Measurements from ENCODE around the gene PITPNC1.
"Not testable (repeated sequence)": the region's sequence is repeated elsewhere in the genome, so short reads cannot be mapped to it uniquely, and the experiment has no call there.

PITPNC1 gene

DNA sequence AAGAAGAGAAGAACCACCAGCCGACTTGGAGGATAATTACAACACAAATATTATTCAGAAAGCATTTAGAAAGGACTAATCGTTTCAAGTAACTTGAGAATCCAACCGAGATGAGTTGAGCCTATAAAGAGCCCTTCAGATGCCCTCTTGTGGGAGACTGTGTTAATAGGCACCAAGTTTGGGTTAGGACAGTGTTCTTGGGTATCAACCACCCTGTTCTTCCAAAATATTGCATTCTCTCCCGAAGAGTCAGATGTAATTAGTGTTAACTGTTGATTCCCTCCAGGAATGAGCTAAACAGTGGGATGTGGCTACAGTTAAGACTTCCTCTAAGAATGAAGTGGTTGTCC, 252.9 kb downstream of the PITPNC1 start:
- DNase-seq, result peak in 1 of 5 experiments; percentile 14

DNA sequence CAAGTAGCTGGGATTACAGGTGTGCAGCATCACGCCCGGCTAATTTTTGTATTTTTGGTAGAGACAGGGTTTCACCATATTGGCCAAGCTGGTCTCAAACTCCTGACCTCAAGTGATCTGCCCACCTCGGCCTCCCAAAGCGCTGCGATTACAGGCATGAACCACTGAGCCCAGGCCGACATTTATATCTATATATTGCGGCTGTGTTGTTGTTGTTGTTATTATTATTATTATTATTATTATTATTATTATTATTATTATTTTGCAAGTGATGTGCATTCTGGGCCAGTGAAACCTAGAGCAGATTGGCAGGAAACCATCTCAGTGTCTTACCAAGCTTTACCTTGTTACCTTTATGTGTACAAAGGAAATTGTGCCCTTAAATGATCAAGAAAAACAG, 253.8 kb downstream of the PITPNC1 start:
- DNase-seq, result not testable (repeated sequence)

DNA sequence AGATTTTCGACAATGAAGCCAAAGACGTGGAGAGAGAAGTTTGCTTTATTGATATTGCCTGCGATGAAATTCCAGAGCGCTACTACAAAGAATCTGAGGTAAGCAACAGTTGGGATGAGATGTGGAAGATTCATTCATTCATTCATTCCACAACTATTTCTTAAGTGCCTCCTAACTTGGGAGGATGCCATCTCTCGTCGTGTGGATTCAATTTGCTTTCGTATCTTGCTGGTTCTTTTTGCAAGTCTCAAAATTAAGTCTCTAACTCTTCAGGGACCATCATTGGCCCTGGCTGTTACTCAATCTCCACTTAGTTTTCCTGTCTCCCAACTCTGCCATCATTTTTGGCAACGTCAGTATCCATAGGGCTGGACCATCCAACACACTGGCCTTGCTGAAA, 255.1 kb downstream of the PITPNC1 start:
- DNase-seq, result no peak

DNA sequence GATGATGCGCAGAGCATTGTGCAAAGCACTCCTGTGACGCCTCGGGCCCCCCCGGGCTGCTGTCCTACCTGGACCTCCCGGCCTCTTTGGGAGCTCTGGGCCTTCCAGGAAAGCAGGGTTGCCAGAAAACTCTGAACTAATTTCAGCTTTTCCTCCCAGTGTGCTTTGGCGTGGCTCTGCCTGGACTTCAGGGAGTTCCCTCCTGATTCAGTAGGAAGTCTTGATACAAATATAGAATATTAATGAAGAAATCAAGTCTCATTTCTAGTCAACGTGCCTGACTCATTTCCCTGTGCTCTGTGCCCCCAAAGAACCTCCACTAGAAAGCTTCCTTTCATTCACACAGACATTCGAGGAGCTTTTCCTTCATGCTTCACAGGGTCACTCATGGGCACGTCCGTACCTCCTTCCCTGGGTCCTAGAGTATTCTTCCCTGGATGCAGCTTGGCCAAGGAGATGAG, 256.7 kb downstream of the PITPNC1 start:
- no peak for DNase-seq

DNA sequence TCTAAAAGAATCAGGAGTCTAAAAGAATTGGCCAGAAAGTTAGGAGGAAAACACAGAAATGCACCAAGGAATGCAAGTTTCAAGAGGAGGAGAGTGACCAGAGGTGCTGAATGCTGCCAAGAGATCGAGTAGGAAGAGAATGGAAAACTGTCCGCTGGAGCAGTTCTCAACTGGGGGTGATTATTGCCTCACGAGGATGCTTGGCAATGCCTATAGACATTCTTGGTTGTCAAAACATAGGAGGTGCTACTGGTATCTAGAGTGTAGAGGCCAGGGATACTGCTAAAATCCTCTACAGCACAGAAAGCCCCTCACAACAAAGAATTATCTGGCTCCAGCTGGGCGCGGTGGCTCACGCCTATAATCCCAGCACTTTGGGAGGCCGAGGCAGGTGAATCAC, 258.6 kb downstream of the PITPNC1 start:
- DNase-seq, result no peak

DNA sequence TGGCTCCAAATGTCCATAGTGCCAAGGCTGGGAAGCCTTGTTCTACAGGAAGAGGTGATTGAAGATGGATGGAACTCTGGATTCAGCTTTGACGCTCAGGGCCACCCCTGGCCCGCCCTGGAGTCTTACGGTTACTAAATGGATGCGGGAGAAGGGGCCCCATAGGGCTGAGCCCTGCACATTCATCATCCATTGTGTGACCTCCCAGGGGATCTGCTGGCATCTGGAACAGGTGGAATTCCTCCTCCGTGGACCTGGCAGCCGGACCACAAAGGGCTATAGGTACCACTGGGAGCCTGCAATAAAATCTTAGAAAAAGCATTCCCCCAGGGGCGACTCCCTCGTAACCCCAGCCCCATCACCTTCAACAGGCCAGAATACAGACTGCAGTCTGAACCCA, 259.2 kb downstream of the PITPNC1 start:
- no peak for DNase-seq

DNA sequence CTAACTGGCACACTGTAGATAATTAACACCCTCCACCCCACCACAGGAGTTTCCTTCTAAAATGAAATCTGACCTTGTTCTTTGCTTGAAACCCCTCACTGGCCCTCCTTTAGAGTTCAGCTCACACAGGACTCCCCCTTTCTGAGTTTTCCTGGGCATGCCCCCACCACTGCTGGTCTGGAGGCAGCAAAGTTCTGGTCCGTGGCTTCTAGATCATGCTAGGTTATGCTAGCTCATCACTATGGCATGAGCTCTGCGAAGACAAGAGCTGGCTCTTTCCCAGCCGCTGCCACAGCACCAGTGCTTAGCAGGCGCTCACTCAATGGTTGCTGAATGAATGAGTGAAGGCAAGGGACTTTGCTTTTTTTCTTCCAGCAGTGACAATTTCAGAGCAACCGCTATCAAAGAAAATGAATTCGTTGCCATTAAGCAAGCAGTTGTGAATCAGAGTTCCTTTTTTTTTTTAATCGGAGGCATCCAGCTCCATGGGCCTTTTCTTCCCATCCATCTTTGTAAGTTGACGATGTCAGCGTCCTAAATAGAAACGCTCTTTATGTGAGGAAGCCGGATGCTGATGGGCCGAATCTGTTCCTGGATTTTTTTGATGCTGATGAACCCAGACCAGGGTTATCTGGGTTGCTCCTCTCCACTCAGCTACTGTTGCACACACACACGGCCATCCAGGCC, 259.9 kb downstream of the PITPNC1 start:
- DNase-seq, result no peak

DNA sequence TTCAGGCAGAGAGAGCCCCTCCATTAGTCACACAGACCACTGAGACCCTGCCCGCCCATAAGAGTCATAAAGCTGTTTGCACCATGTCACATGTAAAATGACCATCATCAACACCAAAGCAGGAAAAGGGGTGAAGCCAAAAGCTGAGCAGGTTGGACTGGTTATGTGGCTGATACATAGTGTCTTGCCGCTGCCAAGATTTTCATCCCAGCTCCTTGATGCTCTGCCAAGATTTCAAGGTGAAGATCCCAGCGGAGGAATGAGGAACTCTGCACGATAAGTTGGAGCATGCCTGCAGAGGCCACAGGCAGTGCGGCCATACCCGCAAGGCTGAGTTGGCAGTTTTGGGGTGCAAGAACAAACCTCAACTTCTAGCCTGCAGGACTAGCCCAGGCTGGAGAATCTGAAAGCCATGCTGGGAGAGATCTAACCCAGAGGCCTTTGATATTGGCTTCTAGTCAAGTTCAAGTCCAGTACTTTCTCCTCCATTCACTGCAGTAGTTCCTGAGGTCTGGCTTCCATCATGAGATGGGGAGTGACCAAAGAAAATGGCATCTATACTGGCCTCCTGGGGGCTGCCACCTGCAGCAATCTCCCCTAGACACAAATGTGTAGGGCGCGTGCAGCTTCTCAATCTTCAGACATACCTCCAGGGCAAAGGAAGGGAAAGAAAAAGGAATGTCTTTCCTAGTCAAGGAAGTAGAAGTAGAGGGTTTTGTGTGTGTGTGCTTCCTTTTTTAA, 261.0 kb downstream of the PITPNC1 start:
- DNase-seq, result no peak

DNA sequence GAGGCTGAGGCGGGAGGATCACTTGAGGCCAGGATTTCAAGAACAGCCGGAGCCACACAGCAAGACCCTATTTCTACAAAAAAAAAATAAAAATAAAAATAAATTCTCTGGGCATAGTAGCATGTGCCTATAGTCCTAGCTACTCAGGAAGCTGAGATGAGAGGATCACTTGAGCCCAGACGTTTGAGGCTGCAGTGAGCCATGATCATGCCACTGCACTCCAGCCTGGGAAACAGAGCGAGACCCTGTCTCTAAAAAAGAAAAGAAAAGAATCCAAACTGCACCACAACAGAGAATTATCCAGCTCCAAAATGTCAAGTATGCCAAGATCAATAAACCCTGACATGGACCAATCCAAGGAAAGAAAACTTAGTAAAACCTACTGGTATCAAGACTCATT, 261.8 kb downstream of the PITPNC1 start:
- DNase-seq, result no peak

DNA sequence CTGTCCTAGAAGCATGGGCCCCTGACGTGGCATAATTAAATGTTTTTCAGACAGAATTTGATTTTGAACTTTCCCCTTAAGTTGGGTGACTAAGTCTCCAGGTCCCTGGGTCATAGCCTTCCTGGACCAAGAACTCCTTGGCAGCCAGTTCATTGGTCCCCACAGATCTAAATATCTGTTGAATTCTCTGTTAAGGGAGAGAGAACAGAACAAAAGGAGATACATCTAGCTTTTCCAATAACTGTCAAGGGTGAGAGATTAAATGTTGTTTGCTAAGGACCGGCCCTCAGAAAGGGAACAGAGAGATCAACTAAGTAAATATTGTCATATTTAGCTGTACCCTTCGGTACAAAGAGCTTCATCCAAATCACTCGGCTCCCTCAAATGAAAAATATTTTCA, 262.5 kb downstream of the PITPNC1 start:
- no peak for DNase-seq

DNA sequence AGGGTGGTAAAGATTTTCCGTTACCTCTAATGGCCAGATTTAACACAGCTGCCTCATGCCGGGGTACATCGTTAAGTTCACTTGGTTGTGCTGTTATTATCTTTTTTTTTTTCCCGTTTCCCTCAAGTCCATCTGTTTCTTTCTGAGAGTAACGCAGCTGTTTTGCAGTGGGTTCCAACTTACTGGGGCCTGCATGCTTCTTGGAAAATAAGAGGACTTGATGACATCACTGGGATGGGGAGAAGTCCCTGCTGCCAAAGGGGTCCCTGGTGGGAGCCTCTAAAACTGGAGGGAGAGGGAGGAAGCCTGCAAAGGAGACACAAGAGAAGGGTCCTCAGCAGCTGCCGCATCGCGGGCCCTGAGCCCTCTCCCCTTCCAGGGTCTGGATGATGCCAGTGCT, 262.9 kb downstream of the PITPNC1 start:
- no peak for DNase-seq

DNA sequence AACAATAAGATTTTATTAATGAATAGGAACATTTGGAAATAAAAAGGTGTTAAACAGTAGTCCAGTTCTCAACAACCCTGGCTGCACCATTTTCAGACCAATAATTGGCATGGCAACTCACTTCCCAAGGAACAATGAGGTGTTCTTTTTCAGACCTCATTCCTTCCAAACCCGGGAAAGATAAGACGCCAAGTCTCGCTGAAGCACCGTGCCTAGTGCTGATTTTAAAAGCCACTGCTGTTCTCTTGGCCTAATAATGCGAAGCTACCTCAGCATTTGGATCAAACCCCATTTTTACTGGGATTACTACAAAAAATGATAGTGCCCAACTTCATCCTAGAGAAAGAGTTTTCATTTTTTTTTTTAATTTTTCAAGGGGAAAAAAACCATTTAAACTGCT, 265.4 kb downstream of the PITPNC1 start:
- DNase-seq, result no peak

DNA sequence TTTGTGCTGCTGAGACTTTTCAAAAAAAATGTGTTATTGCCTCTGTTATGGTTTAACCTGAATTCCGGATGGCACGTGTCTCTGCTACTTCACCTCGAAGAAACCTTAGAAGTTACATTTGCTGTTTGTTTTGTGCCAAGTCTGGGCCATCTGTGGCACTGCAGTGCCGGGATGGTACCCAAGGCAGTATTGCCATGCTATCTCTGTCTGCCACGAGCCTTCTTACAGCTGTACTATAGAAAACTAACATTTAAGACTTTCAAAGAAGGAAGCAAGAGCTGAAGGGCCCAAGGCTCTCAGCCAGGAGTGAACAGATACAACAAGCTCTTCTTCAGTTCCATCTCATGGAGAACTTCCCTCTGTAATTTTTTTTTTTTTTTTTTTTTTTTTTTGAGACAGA, 267.0 kb downstream of the PITPNC1 start:
- no peak for DNase-seq

DNA sequence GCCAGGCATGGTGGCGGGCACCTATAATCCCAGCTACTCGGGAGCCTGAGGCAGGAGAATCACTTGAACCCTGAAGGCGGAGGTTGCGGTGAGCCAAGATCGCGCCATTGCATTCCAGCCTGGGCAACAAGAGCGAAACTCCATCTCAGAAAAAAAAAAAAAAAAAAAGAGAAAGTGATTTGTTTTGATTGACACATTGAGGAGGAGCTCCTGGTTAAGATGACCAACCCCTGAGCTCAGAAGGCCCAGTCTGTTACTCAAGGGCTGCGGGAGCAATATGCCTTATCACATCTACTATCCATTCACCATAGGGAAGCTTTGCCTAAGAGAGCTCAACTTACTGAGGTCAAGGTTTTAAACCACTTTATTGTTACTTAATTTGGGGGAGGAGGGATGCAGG, 268.1 kb downstream of the PITPNC1 start:
- not testable (repeated sequence) for DNase-seq

DNA sequence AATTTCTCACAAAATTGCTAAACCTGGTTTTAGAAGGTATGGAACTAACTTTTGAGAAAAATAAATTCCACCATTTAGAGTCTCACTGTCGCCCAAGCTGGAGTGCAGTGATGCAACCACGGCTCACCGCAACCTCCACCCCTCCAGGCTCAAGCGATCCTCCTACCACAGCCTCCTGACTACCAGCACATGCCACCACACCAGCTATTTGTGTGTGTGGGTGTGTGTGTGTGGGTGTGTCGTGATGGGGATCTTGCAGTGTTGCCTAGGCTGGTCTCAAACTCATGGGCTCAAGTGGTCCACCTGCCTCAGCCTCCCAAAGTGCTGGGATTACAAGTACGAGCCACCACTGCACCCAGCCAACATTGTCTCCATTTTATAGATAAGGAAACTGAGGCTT, 269.4 kb downstream of the PITPNC1 start:
- no peak for DNase-seq

DNA sequence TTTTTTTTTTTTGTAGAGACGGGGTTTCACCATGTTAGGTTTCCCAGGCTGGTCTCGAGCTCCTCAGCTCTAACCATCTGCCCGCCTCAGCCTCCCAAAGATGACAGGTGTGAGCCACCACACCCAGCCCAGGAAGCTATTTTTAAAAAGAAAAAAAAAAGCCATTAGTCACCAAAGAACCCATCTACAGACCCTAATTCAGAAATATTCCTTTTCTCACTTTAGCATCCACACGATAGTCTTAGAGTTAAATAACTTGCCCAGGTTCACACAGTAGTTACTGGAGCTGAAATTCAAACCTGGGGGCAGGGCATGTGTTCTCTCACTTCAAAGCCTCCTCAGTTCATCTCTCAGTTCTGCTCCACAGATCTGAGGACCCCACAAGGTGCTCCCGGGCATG, 270.4 kb downstream of the PITPNC1 start:
- no peak for DNase-seq

DNA sequence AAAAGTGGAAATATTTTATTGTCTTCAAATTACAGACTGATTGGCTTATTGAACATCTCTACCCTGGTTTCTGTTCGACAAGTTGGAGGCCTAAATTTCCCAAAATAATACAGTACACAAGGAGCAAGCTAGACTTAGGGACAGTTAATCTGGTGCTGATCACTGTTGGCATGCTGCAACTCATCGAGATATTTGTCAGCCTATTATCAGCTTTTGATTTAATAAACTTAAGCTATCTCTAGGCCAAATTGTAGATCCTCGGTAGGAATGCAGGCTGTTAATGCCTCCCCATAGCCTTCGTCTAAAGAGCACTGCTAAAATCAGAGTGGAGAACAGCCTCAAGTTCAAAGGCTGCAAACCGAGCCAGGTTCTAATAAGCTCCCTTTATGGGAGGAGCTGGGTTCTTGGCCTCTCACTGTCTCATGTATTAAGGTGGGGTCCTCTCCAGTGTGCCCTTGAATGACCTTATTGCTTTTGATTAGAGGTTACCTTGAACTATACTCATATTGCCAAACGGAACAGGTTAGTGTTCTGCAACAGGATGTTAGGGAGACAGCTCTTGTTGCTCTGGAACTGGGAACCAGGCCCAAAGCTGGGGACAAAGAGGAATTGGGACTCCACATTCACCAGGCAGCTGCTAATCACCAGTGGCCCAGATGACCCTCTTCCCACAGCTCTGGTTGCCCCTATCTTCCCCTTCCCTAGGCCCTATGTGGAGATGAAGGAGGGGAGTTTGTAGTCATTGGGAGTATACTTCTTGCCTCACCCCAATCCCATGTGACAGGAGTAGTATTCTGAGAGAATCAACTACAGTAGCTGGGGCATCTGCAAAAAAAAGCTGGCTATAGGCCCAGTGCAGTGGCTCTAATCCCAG, 271.2 kb downstream of the PITPNC1 start:
- DNase-seq, result no peak

DNA sequence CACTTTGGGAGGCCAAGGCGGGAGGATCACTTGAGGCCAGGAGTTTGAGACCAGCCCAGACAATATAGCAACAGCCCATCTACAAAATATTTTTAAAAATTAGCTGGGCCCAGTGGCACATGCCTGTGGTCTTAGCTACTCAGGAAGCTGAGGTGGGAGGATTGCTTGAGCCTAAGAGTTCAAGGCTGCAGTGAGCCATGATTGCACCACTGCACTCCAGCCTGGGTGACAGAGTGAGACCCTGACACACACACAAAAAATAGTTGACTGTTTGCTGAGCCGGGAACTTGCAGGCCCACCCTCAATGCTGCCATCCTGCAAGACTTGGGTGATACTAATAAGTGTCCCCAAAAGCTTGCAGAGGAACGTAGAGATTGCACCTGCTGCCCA, 271.8 kb downstream of the PITPNC1 start:
- not testable (repeated sequence) for DNase-seq

DNA sequence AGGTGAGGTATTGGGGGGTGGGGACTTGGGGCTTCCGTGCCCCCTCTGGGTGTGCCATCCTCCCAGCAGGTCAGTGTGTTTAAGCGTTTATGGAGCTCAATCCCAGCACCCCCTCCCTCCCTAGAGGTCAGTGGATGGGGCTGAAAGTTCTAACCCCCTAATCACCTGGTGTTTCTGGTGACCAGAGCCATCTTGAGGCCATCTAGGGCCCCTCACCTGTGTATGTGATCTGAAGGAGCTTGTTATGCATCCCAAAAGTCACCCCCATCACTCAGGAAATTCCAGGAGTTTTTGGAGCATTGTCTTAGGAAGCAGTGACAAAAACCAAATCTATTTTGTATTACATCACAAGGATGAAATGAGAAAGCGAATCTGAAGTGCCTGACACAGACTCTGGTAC, 272.8 kb downstream of the PITPNC1 start:
- no peak for DNase-seq

DNA sequence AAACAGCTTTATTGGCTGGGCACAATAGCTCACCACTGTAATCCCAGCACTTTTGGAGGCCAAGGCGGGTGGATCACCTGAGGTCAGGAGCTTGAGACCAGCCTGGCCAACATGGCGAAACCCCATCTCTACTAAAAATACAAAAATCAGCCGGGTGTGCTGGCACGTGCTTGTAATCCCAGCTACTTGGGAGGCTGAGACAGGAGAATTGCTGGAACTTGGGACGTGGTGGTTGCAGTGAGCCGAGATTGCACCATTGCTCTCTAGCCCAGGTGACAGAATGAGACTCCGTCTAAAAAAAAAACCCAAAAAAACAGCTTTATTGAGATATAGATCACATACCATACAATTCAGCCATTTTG, 274.1 kb downstream of the PITPNC1 start:
- DNase-seq, result not testable (repeated sequence)

DNA sequence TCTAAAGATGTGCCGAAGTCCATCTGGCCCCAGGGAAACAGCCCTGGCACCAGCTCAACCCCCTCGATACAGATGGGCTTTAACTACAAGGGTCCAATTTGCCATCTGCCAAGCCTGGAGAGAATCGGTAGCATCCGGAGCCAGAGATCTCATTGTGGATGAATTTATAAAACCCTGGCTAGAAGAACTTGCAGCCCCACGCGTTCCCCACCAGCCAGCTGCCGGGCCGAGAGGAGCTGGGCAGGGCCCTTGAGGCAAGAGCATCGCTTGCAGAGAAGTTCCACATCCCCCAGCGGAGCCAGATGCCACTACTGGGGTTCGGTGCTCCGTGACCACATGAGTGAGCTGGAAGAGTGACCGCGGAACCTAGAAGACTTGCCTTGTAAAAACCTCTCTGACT, 275.4 kb downstream of the PITPNC1 start:
- no peak for DNase-seq

DNA sequence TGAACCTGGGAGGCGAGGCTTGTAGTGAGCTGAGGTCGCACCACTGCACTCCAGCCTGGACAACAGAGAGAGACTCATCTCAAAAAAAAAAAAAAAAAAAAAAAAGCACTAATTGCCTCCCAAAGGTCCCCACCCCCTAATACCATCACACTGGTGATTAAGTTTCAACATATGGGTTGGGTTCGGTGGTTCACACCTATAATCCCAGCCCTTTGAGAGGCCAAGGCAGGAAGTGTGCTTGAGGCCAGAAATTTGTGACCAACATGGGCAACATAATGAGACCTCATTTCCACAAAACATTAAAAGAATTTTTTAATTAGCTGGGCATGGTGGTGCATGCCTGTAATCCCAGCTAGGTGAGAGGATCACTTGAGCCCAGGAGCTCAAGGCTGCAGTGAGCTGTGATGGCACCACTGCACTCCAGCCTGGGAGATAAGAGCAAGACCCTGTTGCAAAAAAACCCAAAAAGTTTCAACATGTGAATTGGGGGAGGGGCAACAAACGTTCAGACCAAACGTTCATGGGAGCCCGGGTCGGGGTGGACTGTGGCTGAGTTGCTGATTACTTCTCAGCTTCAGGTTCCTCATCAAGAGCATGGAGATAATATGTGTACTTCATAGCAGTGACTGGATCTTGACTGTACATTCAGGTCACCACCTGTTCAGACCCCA, 278.5 kb downstream of the PITPNC1 start:
- no peak for DNase-seq
